ENCODE measurements around the gene PROCA1. TPM values are rescaled to one million over a fixed set of nuclear protein-coding genes. Genes with fewer than 3 reads are reported as not detected.
A peak's percentile ranks its signal among the peaks of the same experiment; 100 is the strongest.

PROCA1 gene, protein sequence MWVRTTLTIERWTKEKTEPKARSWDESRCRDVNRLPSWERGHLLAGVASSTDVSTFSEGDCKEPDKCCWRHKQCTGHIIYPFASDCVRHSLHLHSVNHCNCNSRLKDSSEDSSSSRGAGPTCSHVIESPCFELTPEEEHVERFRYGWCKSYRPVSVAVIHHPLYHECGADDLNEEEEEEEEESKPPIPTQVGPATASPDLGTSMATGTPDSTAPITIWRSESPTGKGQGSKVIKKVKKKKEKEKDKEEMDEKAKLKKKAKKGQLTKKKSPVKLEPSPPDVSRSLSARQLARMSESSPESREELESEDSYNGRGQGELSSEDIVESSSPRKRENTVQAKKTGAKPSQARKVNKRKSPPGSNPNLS
- 0.86 and 1.1 TPM in 2 replicates for total RNA-seq (2022)
- percentile 28 among the genes with signal in this experiment for Bru-seq, nascent RNA
- BruChase-seq, experiment 1, labeled RNA remaining after a 6-hour chase, result percentile 34 among the genes with signal in this experiment
- percentile 37 among the genes with signal in this experiment for BruChase-seq, experiment 2, labeled RNA remaining after a 2-hour chase
- long read RNA-seq, partial matches to known transcripts, result 0 of 1 reads
- long read RNA-seq, other reads (novel, unspliced or antisense), result 1 of 1 reads

DNA sequence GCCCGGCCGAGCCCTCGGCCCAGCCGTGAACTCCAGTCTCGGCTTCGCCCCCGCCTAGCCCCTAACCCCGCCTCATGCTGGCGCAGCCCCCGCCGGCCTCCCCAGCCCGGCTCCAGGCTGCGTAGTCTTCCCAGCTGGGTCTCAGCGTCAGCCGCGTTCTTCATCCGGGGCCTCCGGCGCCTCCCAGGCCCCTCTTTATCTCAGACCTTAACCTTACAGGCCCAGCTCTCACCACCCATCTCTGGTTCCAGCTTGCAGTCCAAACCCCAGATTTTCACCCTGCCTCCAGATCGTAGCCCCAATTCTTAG lies at the start of gene PROCA1:
PROCA1 (minus strand) TSS at position 166 of the 309 bp plus-strand sequence. CDS start 228 bp downstream, outside the sequence.
- H3K27me3 Mint-ChIP-seq (ENCODE audit: insufficient read depth, unreplicated experiment), result no peaks in the 10 kb centered on the region
- no TSS peak for BruUV-seq (replicated peaks)
- POLR2A ChIA-PET, result interaction anchor here (0.9 to 2.3 kb wide), 6 partner anchors 9 to 98 kb away, joined by 3 to 41 read pairs (median 6); partner anchors contain the start of genes RPL23A, SDF2, SUPT6H and TLCD1
- intact Hi-C loops (cut with micrococcal nuclease), result no loop called here
- CTCF ChIA-PET, result interaction anchor here (1.6 kb wide), 1 partner anchor 13 kb away, joined by 4 read pairs; no protein-coding TSS in a partner anchor
- no peak for DNase-seq (ENCODE audit: unreplicated experiment)
- H3K36me3 Mint-ChIP-seq (ENCODE audit: insufficient read depth, unreplicated experiment), result peaks cover 37% of the 10 kb centered on the region
- H3K4me3 Mint-ChIP-seq (ENCODE audit: unreplicated experiment), result peak within 1 kb of the TSS; percentile 71
- peak within 1 kb of the TSS; percentile 72 for H3K27ac Mint-ChIP-seq (ENCODE audit: low read depth, unreplicated experiment)
- no peaks in the 10 kb centered on the region for H3K9me3 Mint-ChIP-seq (ENCODE audit: unreplicated experiment)
- no peak for TF ChIP-seq CTCF (IDR thresholded peaks at IDR 0.05; ENCODE audit: unreplicated experiment)
- H3K4me1 Mint-ChIP-seq (ENCODE audit: insufficient read depth, unreplicated experiment), result peaks cover 28% of the 10 kb centered on the region

DNA sequence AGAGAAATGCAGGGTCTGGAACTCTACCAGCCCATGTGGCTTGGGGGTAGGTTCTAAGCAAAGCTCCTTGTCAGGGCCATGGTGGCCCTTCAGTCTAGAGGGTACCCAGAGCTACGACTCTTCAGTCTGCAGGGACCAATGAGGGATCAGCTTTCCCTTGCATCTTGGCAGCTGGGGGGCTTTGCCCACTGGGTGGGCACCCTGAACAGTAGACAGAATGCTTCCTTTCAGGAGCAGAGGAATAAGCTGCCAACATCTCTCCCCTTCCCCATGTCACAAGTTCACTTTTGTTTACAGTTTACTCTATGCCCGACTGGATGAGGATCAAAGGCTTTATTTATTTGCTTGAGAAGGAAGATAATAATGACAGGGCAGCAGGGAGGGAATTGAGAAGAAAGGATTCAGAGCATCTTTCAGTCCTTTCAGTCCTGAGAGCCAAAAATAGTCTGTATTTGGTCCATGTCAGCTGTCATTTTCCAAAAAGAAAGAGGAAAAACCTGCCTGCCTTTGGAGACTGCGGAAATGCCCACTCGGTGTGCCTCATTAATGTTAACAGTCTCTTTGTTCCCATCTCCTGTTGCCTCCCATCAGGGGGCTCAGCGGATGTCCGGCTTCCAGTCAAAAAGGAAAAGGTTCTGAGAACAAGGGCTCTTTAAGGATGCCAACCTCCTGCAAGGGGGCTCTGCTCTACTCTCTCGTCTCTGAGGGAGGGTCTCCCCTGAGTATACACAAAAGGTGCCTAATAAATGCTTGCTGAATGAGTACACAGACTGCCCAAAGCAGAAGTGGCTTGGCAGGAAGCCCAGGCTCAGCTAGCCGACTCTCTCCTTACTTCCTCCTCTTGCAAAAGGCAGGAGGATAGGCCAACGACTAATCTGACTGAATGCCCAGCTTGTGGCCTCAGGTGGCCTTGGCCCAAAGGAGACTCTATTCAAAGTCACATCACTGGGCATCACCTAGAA lies 49.2 kb upstream of the PROCA1 start:
- peak; percentile 65 for DNase-seq (ENCODE audit: unreplicated experiment)
- Mint-ChIP-seq H3K4me1 (ENCODE audit: insufficient read depth, unreplicated experiment) (peaks cover 19% of the 10 kb centered on the region), H3K36me3 (ENCODE audit: insufficient read depth, unreplicated experiment) (peaks cover 91% of the 10 kb centered on the region), H3K27ac (ENCODE audit: low read depth, unreplicated experiment) (no peak overlapping the region), H3K9me3 (ENCODE audit: unreplicated experiment) (no peaks in the 10 kb centered on the region), H3K27me3 (ENCODE audit: insufficient read depth, unreplicated experiment) (no peaks in the 10 kb centered on the region), H3K4me3 (ENCODE audit: unreplicated experiment) (no peak overlapping the region)
- TF ChIP-seq CTCF (IDR thresholded peaks at IDR 0.05; ENCODE audit: unreplicated experiment), result no peak
- BruUV-seq (replicated peaks), result no TSS peak
- intact Hi-C loops (cut with micrococcal nuclease), result loop anchor here (5.0 kb wide), 2 partner anchors 81 to 156 kb away; partner anchors contain the start of gene FAM222B
- ChIA-PET POLR2A (interaction anchor here (1.1 to 6.2 kb wide), 14 partner anchors 9 to 191 kb away, joined by 3 to 52 read pairs (median 4); partner anchors contain the start of genes DHRS13, FAM222B, FLOT2 and NEK8), CTCF (interaction anchor here (0.7 to 5.1 kb wide), 10 partner anchors 9 to 188 kb away, joined by 3 to 59 read pairs (median 4); partner anchors contain the start of genes DHRS13, ERAL1 and TLCD1)

DNA sequence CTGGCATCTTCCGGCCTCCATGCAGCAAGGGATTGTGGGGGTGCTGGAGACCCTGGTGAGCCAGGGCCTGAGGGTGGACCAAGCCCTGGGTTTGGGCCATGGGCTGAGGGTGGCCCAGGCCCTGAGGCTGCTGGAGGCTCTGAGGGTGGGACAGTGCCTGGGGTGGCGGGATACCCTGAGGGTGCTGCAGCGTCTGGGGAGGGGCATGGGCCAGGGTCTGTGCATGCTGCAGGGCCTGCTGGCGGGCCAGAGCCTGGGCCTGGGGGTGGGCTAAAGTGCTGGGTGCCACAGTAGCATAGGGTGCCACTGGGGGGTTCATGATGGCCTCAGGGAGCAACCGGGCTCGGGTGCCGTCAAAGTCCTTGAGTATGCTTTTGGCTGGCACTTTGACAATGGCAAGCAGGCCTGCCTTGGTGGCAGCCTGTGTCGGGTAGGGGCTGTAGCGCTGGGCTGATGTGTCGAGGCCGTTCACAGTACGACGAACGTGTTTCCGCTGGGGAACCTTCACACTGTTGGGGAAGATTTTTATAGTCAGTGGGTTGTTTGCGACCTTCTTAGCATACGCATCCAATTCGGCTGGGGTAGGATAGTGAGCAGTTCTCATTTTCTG lies 47.7 kb upstream of the PROCA1 start:
- H3K4me3 Mint-ChIP-seq (ENCODE audit: unreplicated experiment), result no peak overlapping the region
- no peaks in the 10 kb centered on the region for H3K27me3 Mint-ChIP-seq (ENCODE audit: insufficient read depth, unreplicated experiment)
- H3K9me3 Mint-ChIP-seq (ENCODE audit: unreplicated experiment), result no peaks in the 10 kb centered on the region
- H3K36me3 Mint-ChIP-seq (ENCODE audit: insufficient read depth, unreplicated experiment), result peaks cover 87% of the 10 kb centered on the region
- CTCF ChIA-PET, result interaction anchor here (2.9 kb wide), 1 partner anchor 32 kb away, joined by 21 read pairs; the partner anchor contains the start of gene TLCD1
- H3K4me1 Mint-ChIP-seq (ENCODE audit: insufficient read depth, unreplicated experiment), result peaks cover 21% of the 10 kb centered on the region
- DNase-seq (ENCODE audit: unreplicated experiment), result no peak
- no TSS peak for BruUV-seq (replicated peaks)
- POLR2A ChIA-PET, result interaction anchor here (0.9 kb wide), 1 partner anchor 13 kb away, joined by 3 read pairs; no protein-coding TSS in a partner anchor
- no peak overlapping the region for H3K27ac Mint-ChIP-seq (ENCODE audit: low read depth, unreplicated experiment)
- no peak for TF ChIP-seq CTCF (IDR thresholded peaks at IDR 0.05; ENCODE audit: unreplicated experiment)
- intact Hi-C loops (cut with micrococcal nuclease), result no loop called here

All from MCF 10A (cell line).